H1 (cell line): ENCODE data around the gene COPG1. TPM values are rescaled to one million over a fixed set of nuclear protein-coding genes. Genes with fewer than 3 reads are reported as not detected.

Experiments used
- CTCF ChIA-PET: fragments of 300-600 bp; sonication (Branson Sonifier 250); formaldehyde crosslinking; loops from one replicate; lab custom pipeline; 2021; ENCODE audit not compliant: partially characterized antibody; lab: Charles Lee
- POLR2A ChIA-PET: fragments of 300-600 bp; sonication (Branson Sonifier 250); formaldehyde crosslinking; loops from one replicate; lab custom pipeline; 2021; ENCODE audit warnings: inconsistent platforms; ENCODE audit not compliant: partially characterized antibody; lab: Charles Lee
- DNase-seq, 2 experiments: peaks; one replicate each; pipeline versions ENCODE4 v3.0.0 to v3.0.0-alpha.2; 2010 to 2022; ENCODE audit warnings: low spot score in 2 of 2, low read depth in 1 of 2, mixed read lengths in 1 of 2
- FAIRE-seq: peaks from 2 replicates; lab custom pipeline; 2011; peaks lifted over from hg19 to GRCh38; lab: Jason Lieb, UNC
- H2AFZ ChIP-seq: 2 replicates; pipeline ENCODE4 v1.8.1; 2012; ENCODE audit warnings: low read length, inconsistent platforms
- H2AK5ac ChIP-seq: 2 replicates; pipeline ENCODE4 v1.6.1; 2013; ENCODE audit warnings: low read depth, low read length
- H2BK120ac ChIP-seq: replicated peaks from 2 replicates; pipeline ENCODE3; 2013; ENCODE audit warnings: low read depth, low read length, inconsistent platforms
- H2BK12ac ChIP-seq: 2 replicates; pipeline ENCODE4 v1.6.1; 2013; ENCODE audit warnings: low read depth, low read length
- H2BK15ac ChIP-seq: 2 replicates; pipeline ENCODE4 v1.6.1; 2013; ENCODE audit warnings: low read length
- H2BK20ac ChIP-seq: 2 replicates; pipeline ENCODE4 v1.6.1; 2013; ENCODE audit warnings: low read length
- H2BK5ac ChIP-seq: 2 replicates; pipeline ENCODE4 v1.6.1; 2013; ENCODE audit warnings: low read depth, low read length
- H3K14ac ChIP-seq: 2 replicates; pipeline ENCODE4 v1.6.1; 2013; ENCODE audit warnings: inconsistent platforms; ENCODE audit not compliant: insufficient read length
- H3K18ac ChIP-seq: 2 replicates; pipeline ENCODE4 v1.6.1; 2013; ENCODE audit warnings: low read length; ENCODE audit errors: extremely low read depth
- H3K23ac ChIP-seq: 2 replicates; pipeline ENCODE4 v1.6.1; 2013; ENCODE audit warnings: inconsistent platforms; ENCODE audit not compliant: insufficient read length
- H3K23me2 ChIP-seq: 2 replicates; pipeline ENCODE4 v1.6.1; 2013; ENCODE audit warnings: low read depth, low read length
- H3K27ac ChIP-seq: 2 replicates; pipeline ENCODE4 v1.6.1; 2011; ENCODE audit warnings: low read depth, low read length, inconsistent platforms
- H3K27me3 ChIP-seq, 4 experiments: replicated peaks in 1 of 4; 1 replicate in 1 of 4; 2 replicates in 3 of 4; pipeline versions ENCODE4 v1.6.1 to v1.8.1; 2011 to 2013; ENCODE audit warnings: low read length in 3 of 4, mild to moderate bottlenecking in 3 of 4, inconsistent platforms in 2 of 4, mixed read lengths in 2 of 4, moderate library complexity in 1 of 4; ENCODE audit not compliant: control insufficient read depth in 3 of 4, insufficient read depth in 3 of 4; ENCODE audit errors: extremely low read depth in 1 of 4
- H3K36me3 ChIP-seq, 4 experiments: 2 replicates each; pipeline versions ENCODE4 v1.6.1 to v1.8.1; 2011 to 2013; ENCODE audit warnings: mild to moderate bottlenecking in 4 of 4, low read length in 3 of 4, moderate library complexity in 2 of 4, control low read depth in 1 of 4, inconsistent platforms in 1 of 4; ENCODE audit not compliant: insufficient read depth in 4 of 4, control insufficient read depth in 2 of 4
- H3K4ac ChIP-seq: replicated peaks from 2 replicates; pipeline ENCODE3; 2013; ENCODE audit warnings: low read length, low read depth, mixed read lengths, inconsistent platforms; ENCODE audit not compliant: insufficient read length
- H3K4me1 ChIP-seq, 4 experiments: replicated peaks in 1 of 4; 1 replicate in 1 of 4; 2 replicates in 3 of 4; pipeline versions ENCODE4 v1.6.1 to v1.8.1; 2011 to 2013; ENCODE audit warnings: low read length in 3 of 4, inconsistent platforms in 2 of 4, mixed read lengths in 1 of 4; ENCODE audit not compliant: insufficient read depth in 4 of 4, control insufficient read depth in 3 of 4
- H3K4me2 ChIP-seq, 2 experiments: 2 replicates each; pipeline versions ENCODE4 v1.6.1 to v1.8.1; 2011 to 2013; ENCODE audit warnings: low read depth in 2 of 2, low read length in 2 of 2, control low read depth in 1 of 2, inconsistent platforms in 1 of 2, mild to moderate bottlenecking in 1 of 2; ENCODE audit not compliant: insufficient read depth in 1 of 2
- H3K4me3 ChIP-seq, 4 experiments: fragments of 200-600, 300-600 bp in 1 of 4; sonication (generic), shearing (Covaris generic), sonication (Bioruptor Twin) in 1 of 4; 2 replicates each; pipeline versions ENCODE4 v1.5.1 to v1.8.1; 2011 to 2016; ENCODE audit warnings: low read length in 4 of 4, low read depth in 3 of 4, control low read depth in 2 of 4, inconsistent platforms in 2 of 4, mild to moderate bottlenecking in 2 of 4, mixed read lengths in 1 of 4, moderate library complexity in 1 of 4; ENCODE audit not compliant: insufficient read depth in 2 of 4; ENCODE audit errors: extremely low read depth in 1 of 4
- H3K56ac ChIP-seq: replicated peaks from 2 replicates; pipeline ENCODE3; 2013; ENCODE audit warnings: low read depth, mild to moderate bottlenecking, mixed read lengths, low read length, inconsistent platforms; ENCODE audit not compliant: insufficient read length
- H3K79me1 ChIP-seq: 2 replicates; pipeline ENCODE4 v1.6.1; 2013; ENCODE audit warnings: low read depth, low read length, control low read depth
- H3K79me2 ChIP-seq, 2 experiments: 2 replicates each; pipeline versions ENCODE4 v1.6.1 to v1.8.1; 2012 to 2013; ENCODE audit warnings: low read length in 2 of 2, mild to moderate bottlenecking in 2 of 2, inconsistent platforms in 1 of 2; ENCODE audit not compliant: insufficient read depth in 2 of 2, control insufficient read depth in 1 of 2
- H3K9ac ChIP-seq, 4 experiments: replicated peaks in 1 of 4; 1 replicate in 1 of 4; 2 replicates in 3 of 4; pipeline versions ENCODE4 v1.6.1 to v1.8.1; 2011 to 2013; ENCODE audit warnings: low read depth in 3 of 4, low read length in 3 of 4, control low read depth in 2 of 4, mild to moderate bottlenecking in 2 of 4, moderate library complexity in 2 of 4, inconsistent platforms in 1 of 4; ENCODE audit errors: extremely low read depth in 1 of 4
- H3K9me3 ChIP-seq, 2 experiments: 2 replicates each; pipeline versions ENCODE4 v1.6.1 to v1.8.1; 2012 to 2013; ENCODE audit warnings: mild to moderate bottlenecking in 2 of 2, moderate library complexity in 2 of 2, control low read depth in 1 of 2, inconsistent platforms in 1 of 2, low read depth in 1 of 2, low read length in 1 of 2, mixed read lengths in 1 of 2; ENCODE audit not compliant: insufficient read depth in 2 of 2
- H4K20me1 ChIP-seq, 2 experiments: replicated peaks in 1 of 2; 2 replicates each; pipeline versions ENCODE3 to v1.8.1; 2011 to 2013; ENCODE audit warnings: inconsistent platforms in 2 of 2, low read length in 2 of 2, mild to moderate bottlenecking in 1 of 2; ENCODE audit not compliant: insufficient read depth in 2 of 2, control insufficient read depth in 1 of 2
- H4K5ac ChIP-seq: 2 replicates; pipeline ENCODE4 v1.6.1; 2013; ENCODE audit warnings: low read length, low read depth, mixed read lengths, inconsistent platforms; ENCODE audit not compliant: insufficient read length
- H4K8ac ChIP-seq: 2 replicates; pipeline ENCODE4 v1.8.0; 2013; ENCODE audit warnings: mild to moderate bottlenecking, moderate library complexity, low read length, inconsistent platforms; ENCODE audit not compliant: insufficient read depth; ENCODE audit errors: extremely low read depth
- H4K91ac ChIP-seq: replicated peaks from 2 replicates; pipeline ENCODE3; 2013; ENCODE audit warnings: low read length, mixed read lengths, inconsistent platforms; ENCODE audit not compliant: insufficient read length
- ASH2L ChIP-seq: fragments of 200-600, 300-600 bp; sonication (generic); IDR thresholded peaks from one replicate; pipeline ENCODE4 v1.7.1; 2017; ENCODE audit warnings: low read length
- CEBPB ChIP-seq: IDR thresholded peaks from 2 replicates; pipeline ENCODE4 v1.6.1; 2012; ENCODE audit warnings: low read depth, low read length
- CHD2 ChIP-seq: IDR thresholded peaks from 2 replicates; pipeline ENCODE4 v1.6.1; 2012; ENCODE audit warnings: low read length, improper control_type of control experiment
- CTBP2 ChIP-seq: IDR thresholded peaks from 2 replicates; pipeline ENCODE4 v1.7.0; 2011; ENCODE audit warnings: borderline replicate concordance, mild to moderate bottlenecking, moderate library complexity, mixed read lengths, low read length; ENCODE audit not compliant: insufficient read depth, insufficient read length
- JUND ChIP-seq: IDR thresholded peaks from 2 replicates; pipeline ENCODE4 v1.6.1; 2011; ENCODE audit warnings: mild to moderate bottlenecking, improper control_type of control experiment, low read length
- NANOG ChIP-seq: IDR thresholded peaks from 2 replicates; pipeline ENCODE4 v1.6.1; 2011; ENCODE audit warnings: low read length, low read depth, mild to moderate bottlenecking, inconsistent platforms; ENCODE audit not compliant: insufficient read depth, poor library complexity, severe bottlenecking
- POLR2A ChIP-seq, 2 experiments: IDR thresholded peaks; 1 replicate in 1 of 2; 2 replicates in 1 of 2; pipeline ENCODE4 v1.6.1; 2011; ENCODE audit warnings: low read depth in 2 of 2, low read length in 2 of 2, mild to moderate bottlenecking in 2 of 2; ENCODE audit errors: control extremely low read depth in 1 of 2
- POU5F1 ChIP-seq: IDR thresholded peaks from 2 replicates; pipeline ENCODE4 v1.6.1; 2011; ENCODE audit warnings: low read depth, mild to moderate bottlenecking, low read length, moderate library complexity
- RNF2 ChIP-seq: fragments of 200-900, 300-1000 bp; sonication (generic); IDR thresholded peaks from 2 replicates; pipeline ENCODE4 v1.7.1; 2016; ENCODE audit warnings: borderline replicate concordance, low read depth, mild to moderate bottlenecking, antibody characterized with exemption, low read length; ENCODE audit not compliant: poor library complexity, severe bottlenecking; ENCODE audit errors: missing control alignments
- SIX5 ChIP-seq: IDR thresholded peaks from 2 replicates; pipeline ENCODE4 v1.6.1; 2011; ENCODE audit warnings: mild to moderate bottlenecking, low read depth, low read length
- SP1 ChIP-seq: IDR thresholded peaks from 2 replicates; pipeline ENCODE4 v1.6.1; 2011; ENCODE audit warnings: low read depth, low read length
- SRF ChIP-seq: IDR thresholded peaks from 2 replicates; pipeline ENCODE4 v1.6.1; 2011; ENCODE audit warnings: mild to moderate bottlenecking, low read depth, low read length, moderate library complexity
- TAF7 ChIP-seq: optimal IDR thresholded peaks from 2 replicates; pipeline ENCODE3; 2011; ENCODE audit warnings: low read depth, mild to moderate bottlenecking, inconsistent platforms, low read length, moderate library complexity, borderline replicate concordance
- TBP ChIP-seq: IDR thresholded peaks from 2 replicates; pipeline ENCODE4 v1.6.1; 2011; ENCODE audit warnings: low read depth, low read length, improper control_type of control experiment
- WGBS, 2 experiments: shearing (Covaris generic) in 1 of 2; methylation state at CpG; one replicate each; pipeline versions ENCODE4 v1.1.6 to v1.1.7; 2013 to 2015; ENCODE audit warnings: low lambda C conversion rate in 2 of 2, mixed read lengths in 2 of 2, inconsistent platforms in 1 of 2, low coverage in 1 of 2, missing lambda C conversion rate in 1 of 2; ENCODE audit not compliant: insufficient replicate concordance in 2 of 2, insufficient coverage in 1 of 2, insufficient read length in 1 of 2; ENCODE audit errors: extremely low coverage in 1 of 2, missing lambda C conversion rate in 1 of 2; 5-methylcytosine and 5-hydroxymethylcytosine counted together
- polyA plus RNA-seq, 7 experiments: library from polyadenylated mRNA; depleted of rRNA in 3 of 7; stranded (reverse) in 5 of 7; unstranded in 2 of 7; fragments of >200 nt in 5 of 7; fragments of 200-250 nt in 2 of 7; gene quantifications; 1 replicate in 5 of 7; 2 replicates in 1 of 7; 4 replicates in 1 of 7; pipeline versions ENCODE4 v1.2.1 to v1.2.3, GENCODE V29; 2011 to 2013; ENCODE audit warnings: missing spikeins in 2 of 7, mixed read lengths in 2 of 7
- total RNA-seq: library from RNA; stranded (reverse); fragmentation: NEBNext Ultra II Directional; extraction: Animal tissue kit (Norgen Biotek cat#: 25700); gene quantifications from 2 replicates; pipeline ENCODE4 v1.2.1, GENCODE V29; 2021

COPG1 gene
- total and polyA plus RNA-seq, 2 of the 8 experiments (the other 6 are each of a cell fraction or from before 2014, with no cell fraction given), result 52.7 to 106 TPM

GRCh38 chr3:129305592-129306091 lies 56.2 kb downstream of the COPG1 start:
- no peaks in the 10 kb centered on the region for H3K27me3 ChIP-seq
- H3K27ac ChIP-seq, result peak overlapping the region; percentile 56; the same call in 1 of the 2 replicates
- no peak overlapping the region for H4K91ac ChIP-seq
- DNase-seq, result peak; percentile 96 to 97
- no peak overlapping the region for H2AFZ ChIP-seq
- H3K18ac ChIP-seq, result no peak overlapping the region; the same call in 1 of the 2 replicates
- no peaks in the 10 kb centered on the region; the same call in 1 of the 2 replicates for H3K23me2 ChIP-seq
- H4K20me1 ChIP-seq, result no peaks in the 10 kb centered on the region
- no peaks in the 10 kb centered on the region for H3K79me1 ChIP-seq
- ChIA-PET CTCF (interaction anchor here (1.0 to 6.4 kb wide), 2 partner anchors 10 to 252 kb away, joined by 3 to 28 read pairs; a partner anchor contains a TSS), POLR2A (interaction anchor here (0.6 to 4.9 kb wide), 9 partner anchors 9 to 187 kb away, joined by 3 to 104 read pairs (median 4); partner anchors contain the start of genes COPG1 and HMCES)
- no peaks in the 10 kb centered on the region for H3K79me2 ChIP-seq
- no peak overlapping the region for H4K5ac ChIP-seq
- H3K9ac ChIP-seq, result peak overlapping the region in 1 of 4 experiments; percentile 75; a peak in 2 of 7 replicates
- no peak overlapping the region for H3K56ac ChIP-seq
- no peak overlapping the region for H2BK15ac ChIP-seq
- WGBS, 2 experiments, result 1% methylated on average over 26 of the region's 26 CpGs; no CpG with 5 or more reads in 1 of the 2 experiments
- peaks cover 2 to 15% (median 4%) of the 10 kb centered on the region in 4 experiments; a peak in 5 of 8 replicates for H3K36me3 ChIP-seq
- no peak overlapping the region for H2BK12ac ChIP-seq
- peaks cover 3 to 8% (median 5%) of the 10 kb centered on the region in 4 experiments for H3K4me1 ChIP-seq
- no peak overlapping the region for H3K4ac ChIP-seq
- H3K23ac ChIP-seq, result no peak overlapping the region
- H2AK5ac ChIP-seq, result no peak overlapping the region
- no peak overlapping the region for H2BK120ac ChIP-seq
- H2BK20ac ChIP-seq, result no peak overlapping the region
- H3K14ac ChIP-seq, result no peak overlapping the region
- no peak for FAIRE-seq
- H2BK5ac ChIP-seq, result no peak overlapping the region
- H3K4me3 ChIP-seq, result peak overlapping the region in 2 of 4 experiments; percentile 7 to 48; a peak in 3 of 8 replicates
- H4K8ac ChIP-seq, result no peak overlapping the region
- peak overlapping the region; percentile 52 to 63 for H3K4me2 ChIP-seq
- no peaks in the 10 kb centered on the region for H3K9me3 ChIP-seq
- peak; percentile 74 for TF ChIP-seq NANOG
- TF ChIP-seq CTBP2, result peak; percentile 45
- 0 out of 2 replicates have a peak, but pooled peaks have one; percentile 20 for TF ChIP-seq CHD2
- TF ChIP-seq POU5F1, result no peak
- TF ChIP-seq TAF7, result peak; percentile 53
- no peak for TF ChIP-seq JUND
- peak; percentile 62 for TF ChIP-seq TBP
- TF ChIP-seq RNF2, result no peak
- TF ChIP-seq SIX5, result no peak
- peak; percentile 91 for TF ChIP-seq SP1
- 0 out of 2 replicates have a peak, but pooled peaks have one; percentile 9 for TF ChIP-seq CEBPB
- TF ChIP-seq SRF, result no peak
- peak; percentile 63 to 78 for TF ChIP-seq POLR2A (IDR thresholded peaks at IDR 0.05; ENCODE audit: control extremely low read depth in 1 of 2, low read depth in 2 of 2, low read length in 2 of 2)
- peak; percentile 68 for TF ChIP-seq ASH2L
